ENCODE data around the gene LRRC53. TPM values are rescaled to one million over a fixed set of nuclear protein-coding genes. Genes with fewer than 3 reads are reported as not detected.

The LRRC53 gene
- polyA plus RNA-seq, 1 of the 3 experiments (the other 2 are of a cell fraction): not detected

GRCh38 chr1:74463333-74463988 is 49.0 kb downstream of the LRRC53 start:
- no peaks in the 10 kb centered on the region for H3K79me2 ChIP-seq (ENCODE audit: insufficient read depth)
- H3K36me3 ChIP-seq (replicated peaks in 1 of 2; ENCODE audit: control insufficient read depth in 1 of 2, insufficient read depth in 2 of 2, low read length in 1 of 2): no peaks in the 10 kb centered on the region
- H3K27me3 ChIP-seq (ENCODE audit: insufficient read depth): no peaks in the 10 kb centered on the region
- POLR2A ChIA-PET: no interaction called here
- H3K9me3 ChIP-seq: no peaks in the 10 kb centered on the region
- H3F3A ChIP-seq (replicated peaks; ENCODE audit: insufficient read depth): no peaks in the 10 kb centered on the region
- no peak for DNase-seq
- CTCF ChIA-PET: interaction anchor here (2.2 kb wide), 1 partner anchor 41 kb away, joined by 6 read pairs; no protein-coding TSS in a partner anchor
- H3K4me3 ChIP-seq (ENCODE audit: low read depth in 2 of 2, low read length in 1 of 2): no peak overlapping the region
- H3K4me2 ChIP-seq: no peak overlapping the region
- H2AFZ ChIP-seq (ENCODE audit: low read depth): no peak overlapping the region
- H3K9ac ChIP-seq: no peak overlapping the region
- H3K4me1 ChIP-seq (ENCODE audit: control insufficient read depth in 1 of 2, insufficient read depth in 2 of 2, low read depth in 1 of 2, low read length in 1 of 2): no peaks in the 10 kb centered on the region
- 58% methylated on average over 9 of the region's 9 CpGs for WGBS (ENCODE audit: low lambda C conversion rate)
- no peak overlapping the region for H3K27ac ChIP-seq (ENCODE audit: low read depth in 2 of 2, low read length in 1 of 2)
- TF ChIP-seq JUND (IDR thresholded peaks at IDR 0.05): no peak
- no peak for TF ChIP-seq GABPA (IDR thresholded peaks at IDR 0.05; ENCODE audit: low read depth)
- no peak for TF ChIP-seq MAX (IDR thresholded peaks at IDR 0.05; ENCODE audit: low read depth)
- no peak for TF ChIP-seq NFIC (IDR thresholded peaks at IDR 0.05; ENCODE audit: borderline replicate concordance)
- TF ChIP-seq EZH2phosphoT487 (IDR thresholded peaks at IDR 0.05; ENCODE audit: borderline replicate concordance, low read depth): no peak
- TF ChIP-seq SMC3 (IDR thresholded peaks at IDR 0.05; ENCODE audit: low read depth, low read length): no peak
- no peak for TF ChIP-seq YY1 (IDR thresholded peaks at IDR 0.05; ENCODE audit: low read depth)
- no peaks in the 10 kb centered on the region for H4K20me1 ChIP-seq (ENCODE audit: insufficient read depth)
- no peaks in the 10 kb centered on the region for H3K9me2 ChIP-seq

- H3K9ac ChIP-seq: no peak overlapping the region
- no peaks in the 10 kb centered on the region for H4K20me1 ChIP-seq (ENCODE audit: insufficient read depth)
- H3K4me3 ChIP-seq (ENCODE audit: low read depth in 2 of 2, low read length in 1 of 2): no peak overlapping the region
- H3K79me2 ChIP-seq (ENCODE audit: insufficient read depth): no peaks in the 10 kb centered on the region
- no peak overlapping the region for H3K4me2 ChIP-seq
- POLR2A ChIA-PET: no interaction called here
- CTCF ChIA-PET: interaction anchor here (0.8 to 1.1 kb wide), 2 partner anchors 21 to 232 kb away, joined by 3 to 4 read pairs; no protein-coding TSS in a partner anchor
- H3K36me3 ChIP-seq (replicated peaks in 1 of 2; ENCODE audit: control insufficient read depth in 1 of 2, insufficient read depth in 2 of 2, low read length in 1 of 2): no peaks in the 10 kb centered on the region
- DNase-seq: no peak
- H2AFZ ChIP-seq (ENCODE audit: low read depth): no peak overlapping the region
- H3K4me1 ChIP-seq (ENCODE audit: control insufficient read depth in 1 of 2, insufficient read depth in 2 of 2, low read depth in 1 of 2, low read length in 1 of 2): no peaks in the 10 kb centered on the region
- H3K9me3 ChIP-seq: no peaks in the 10 kb centered on the region
- no peaks in the 10 kb centered on the region for H3F3A ChIP-seq (replicated peaks; ENCODE audit: insufficient read depth)
- WGBS (ENCODE audit: low lambda C conversion rate): 51% methylated on average over 2 of the region's 2 CpGs
- H3K9me2 ChIP-seq: no peaks in the 10 kb centered on the region
- TF ChIP-seq REST (IDR thresholded peaks at IDR 0.05; ENCODE audit: low read depth, low read length) (no peak), RFX5 (IDR thresholded peaks at IDR 0.05; ENCODE audit: low read length) (no peak), TEAD4 (IDR thresholded peaks at IDR 0.05; ENCODE audit: borderline replicate concordance, insufficient read depth) (no peak), MAX (IDR thresholded peaks at IDR 0.05; ENCODE audit: low read depth) (no peak), RCOR1 (IDR thresholded peaks at IDR 0.05; ENCODE audit: low read length) (no peak), GATA2 (CRISPR knock-in tag; IDR thresholded peaks at IDR 0.05) (no peak), POLR2AphosphoS5 (IDR thresholded peaks at IDR 0.05; ENCODE audit: low read depth, low read length) (no peak), EZH2phosphoT487 (IDR thresholded peaks at IDR 0.05; ENCODE audit: borderline replicate concordance, low read depth) (no peak), EP300 (IDR thresholded peaks at IDR 0.05; ENCODE audit: borderline replicate concordance in 1 of 2, low read depth in 1 of 2, low read length in 1 of 2) (no peak), NFIC (IDR thresholded peaks at IDR 0.05; ENCODE audit: borderline replicate concordance) (no peak), TCF12 (IDR thresholded peaks at IDR 0.05) (no peak), TAF1 (IDR thresholded peaks at IDR 0.05; ENCODE audit: borderline replicate concordance, low read depth, low read length) (no peak), FOXJ3 (CRISPR knock-in tag; IDR thresholded peaks at IDR 0.05) (no peak)
- no peak overlapping the region for H3K27ac ChIP-seq (ENCODE audit: low read depth in 2 of 2, low read length in 1 of 2)
- no peaks in the 10 kb centered on the region for H3K27me3 ChIP-seq (ENCODE audit: insufficient read depth)
Measured at GRCh38 chr1:74457253-74457652, 55.2 kb downstream of the LRRC53 start.
